NCI-H524 treated with DMSO at 0.1 percent for 48 hours (cell line): ENCODE measurements around the gene BST2.

Source experiments
- DNase-seq: peaks from one replicate; lab custom pipeline; 2025; lab: John Stamatoyannopoulos, UW

The BST2 gene

GRCh38 chr19:17405250-17406045 lies at the start of gene BST2:
TSS of gene BST2 (minus strand) at chr19:17405630. CDS start at chr19:17405575, 55 bp downstream.
- no peak for DNase-seq

GRCh38 chr19:17454576-17455071 lies 49.2 kb upstream of the BST2 start:
- DNase-seq = no peak

GRCh38 chr19:17451820-17452219 lies 46.4 kb upstream of the BST2 start:
- DNase-seq = no peak

- DNase-seq = no peak
Observed at GRCh38 chr19:17450264-17451075, 45.0 kb upstream of the BST2 start.

GRCh38 chr19:17448131-17448967 lies 42.9 kb upstream of the BST2 start, which contains the start of gene TMEM221:
TSS of gene TMEM221 (minus strand) at chr19:17448668. CDS start at chr19:17448462, 206 bp downstream.
- no peak for DNase-seq

GRCh38 chr19:17447704-17448130 lies 42.3 kb upstream of the BST2 start:
- DNase-seq = no peak

- DNase-seq = no peak
Observed at GRCh38 chr19:17445526-17446165, 40.2 kb upstream of the BST2 start.

- no peak for DNase-seq
Observed at GRCh38 chr19:17441241-17442021, 36.0 kb upstream of the BST2 start.

GRCh38 chr19:17436874-17437267 lies 31.4 kb upstream of the BST2 start:
- DNase-seq = no peak

- DNase-seq = no peak
Observed at GRCh38 chr19:17436094-17436873, 30.9 kb upstream of the BST2 start.

GRCh38 chr19:17435218-17435617 lies 29.8 kb upstream of the BST2 start:
- no peak for DNase-seq

GRCh38 chr19:17431417-17431816 lies 26.0 kb upstream of the BST2 start:
- no peak for DNase-seq

GRCh38 chr19:17429641-17430113 lies 24.2 kb upstream of the BST2 start:
- DNase-seq = no peak

- no peak for DNase-seq
Observed at GRCh38 chr19:17424743-17425365, 19.4 kb upstream of the BST2 start.

- no peak for DNase-seq
Observed at GRCh38 chr19:17423429-17424208, 18.2 kb upstream of the BST2 start.

GRCh38 chr19:17421942-17422341 lies 16.5 kb upstream of the BST2 start:
- DNase-seq = no peak

- no peak for DNase-seq
Observed at GRCh38 chr19:17420475-17420924, 15.1 kb upstream of the BST2 start.
